Smooth muscle cell (in vitro differentiated cells): ENCODE measurements around the gene RIIAD1. TPM values are rescaled to one million over a fixed set of nuclear protein-coding genes. Genes with fewer than 3 reads are reported as not detected.

ENCODE experiments used
- DNase-seq: peaks from one replicate; lab custom pipeline; 2025; ENCODE audit not compliant: unreplicated experiment; lab: John Stamatoyannopoulos, UW
- H2AFZ ChIP-seq: fragments of 200-600 bp; sonication (generic); 2 replicates; pipeline ENCODE4 v1.6.0; 2016; ENCODE audit warnings: antibody characterized with exemption, low read depth, mild to moderate bottlenecking
- H3F3A ChIP-seq: fragments of 200-600 bp; sonication (generic); 2 replicates; pipeline ENCODE4 v1.6.0; 2017; ENCODE audit warnings: antibody characterized with exemption, low read depth
- H3K27ac ChIP-seq: fragments of 200-600 bp; sonication (generic); 2 replicates; pipeline ENCODE4 v1.5.1; 2016; ENCODE audit warnings: low read depth, mild to moderate bottlenecking
- H3K27me3 ChIP-seq: fragments of 200-600 bp; sonication (generic); 2 replicates; pipeline ENCODE4 v1.6.1; 2016; ENCODE audit warnings: low read depth, mild to moderate bottlenecking
- H3K36me3 ChIP-seq: fragments of 200-600 bp; sonication (generic); 2 replicates; pipeline ENCODE4 v1.5.1; 2016; ENCODE audit warnings: low read depth
- H3K4me1 ChIP-seq: fragments of 200-600 bp; sonication (generic); 2 replicates; pipeline ENCODE4 v1.5.1; 2016; ENCODE audit warnings: low read depth
- H3K4me2 ChIP-seq: fragments of 200-600 bp; sonication (generic); 2 replicates; pipeline ENCODE4 v1.6.0; 2016; ENCODE audit warnings: mild to moderate bottlenecking
- H3K4me3 ChIP-seq: fragments of 200-600 bp; sonication (generic); 2 replicates; pipeline ENCODE4 v1.5.1; 2016; ENCODE audit warnings: mild to moderate bottlenecking
- H3K79me2 ChIP-seq: fragments of 200-600 bp; sonication (generic); 2 replicates; pipeline ENCODE4 v1.6.0; 2016; ENCODE audit warnings: low read depth, mild to moderate bottlenecking
- H3K9ac ChIP-seq: fragments of 200-600 bp; sonication (generic); 2 replicates; pipeline ENCODE4 v1.6.0; 2016; ENCODE audit warnings: low read depth
- H3K9me3 ChIP-seq: fragments of 200-600 bp; sonication (generic); replicated peaks from 2 replicates; pipeline ENCODE4 v1.5.1; 2016; ENCODE audit warnings: low read depth
- H4K20me1 ChIP-seq: fragments of 200-600 bp; sonication (generic); 2 replicates; pipeline ENCODE4 v1.6.0; 2016; ENCODE audit warnings: low read depth
- WGBS: methylation state at CpG from one replicate; pipeline ENCODE4 v1.1.7; 2016; ENCODE audit warnings: low lambda C conversion rate; 5-methylcytosine and 5-hydroxymethylcytosine counted together
- polyA plus RNA-seq: library from polyadenylated mRNA; unstranded; fragments of >200 nt; fragmentation: Nextera tagmentation; extraction: Ambion mirVana; gene quantifications from 2 replicates; pipeline ENCODE4 v1.2.1, GENCODE V29; 2016
- total RNA-seq: library from RNA; depleted of rRNA; stranded (reverse); fragments of >200 nt; gene quantifications from 2 replicates; pipeline ENCODE4 v1.2.3, GENCODE V29; 2014
- TF ChIP-seq, protein P1 (sequence below): fragments of 200-600 bp; sonication (generic); IDR thresholded peaks from 2 replicates; pipeline ENCODE4 v1.5.1; 2017; ENCODE audit warnings: borderline replicate concordance, mild to moderate bottlenecking, antibody characterized with exemption; ENCODE audit not compliant: insufficient read depth, poor library complexity, severe bottlenecking

The RIIAD1 gene
- total and polyA plus RNA-seq, 2 experiments from 2014 or later, result not detected

DNA sequence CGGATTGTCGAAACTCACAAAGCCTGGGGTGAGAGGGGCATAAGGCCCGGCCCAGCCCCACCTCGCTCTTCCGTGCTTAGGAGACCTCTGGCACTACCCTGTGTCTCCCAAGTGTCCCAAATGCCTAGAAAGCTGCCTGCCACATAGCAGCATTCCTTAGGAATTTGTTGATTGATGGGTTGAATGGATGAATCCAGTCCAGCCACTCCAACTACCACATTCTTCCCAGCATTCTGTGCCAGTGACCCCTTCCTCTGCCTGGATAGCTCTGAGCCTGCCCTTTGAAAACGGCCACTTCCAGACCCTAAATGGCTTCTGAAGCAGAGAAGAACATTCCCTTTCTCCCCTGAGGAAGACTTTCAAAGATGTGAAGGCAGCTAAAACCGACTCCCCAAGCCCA lies 16.2 kb upstream of the RIIAD1 start:
- H3K4me3 ChIP-seq, result no peak overlapping the region
- H3K36me3 ChIP-seq, result peaks cover under 1% of the 10 kb centered on the region
- H3K79me2 ChIP-seq, result no peaks in the 10 kb centered on the region
- no peaks in the 10 kb centered on the region for H3K9me3 ChIP-seq
- WGBS, result 91% methylated on average over 7 of the region's 7 CpGs
- H3K4me1 ChIP-seq, result no peaks in the 10 kb centered on the region
- no peak overlapping the region for H3K9ac ChIP-seq
- TF ChIP-seq, protein P1, sequence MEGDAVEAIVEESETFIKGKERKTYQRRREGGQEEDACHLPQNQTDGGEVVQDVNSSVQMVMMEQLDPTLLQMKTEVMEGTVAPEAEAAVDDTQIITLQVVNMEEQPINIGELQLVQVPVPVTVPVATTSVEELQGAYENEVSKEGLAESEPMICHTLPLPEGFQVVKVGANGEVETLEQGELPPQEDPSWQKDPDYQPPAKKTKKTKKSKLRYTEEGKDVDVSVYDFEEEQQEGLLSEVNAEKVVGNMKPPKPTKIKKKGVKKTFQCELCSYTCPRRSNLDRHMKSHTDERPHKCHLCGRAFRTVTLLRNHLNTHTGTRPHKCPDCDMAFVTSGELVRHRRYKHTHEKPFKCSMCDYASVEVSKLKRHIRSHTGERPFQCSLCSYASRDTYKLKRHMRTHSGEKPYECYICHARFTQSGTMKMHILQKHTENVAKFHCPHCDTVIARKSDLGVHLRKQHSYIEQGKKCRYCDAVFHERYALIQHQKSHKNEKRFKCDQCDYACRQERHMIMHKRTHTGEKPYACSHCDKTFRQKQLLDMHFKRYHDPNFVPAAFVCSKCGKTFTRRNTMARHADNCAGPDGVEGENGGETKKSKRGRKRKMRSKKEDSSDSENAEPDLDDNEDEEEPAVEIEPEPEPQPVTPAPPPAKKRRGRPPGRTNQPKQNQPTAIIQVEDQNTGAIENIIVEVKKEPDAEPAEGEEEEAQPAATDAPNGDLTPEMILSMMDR, result no peak
- no peaks in the 10 kb centered on the region for H4K20me1 ChIP-seq
- no peak overlapping the region for H2AFZ ChIP-seq
- no peak overlapping the region for H3K4me2 ChIP-seq
- H3F3A ChIP-seq, result no peaks in the 10 kb centered on the region
- DNase-seq, result no peak
- H3K27me3 ChIP-seq, result no peaks in the 10 kb centered on the region
- H3K27ac ChIP-seq, result no peak overlapping the region

DNA sequence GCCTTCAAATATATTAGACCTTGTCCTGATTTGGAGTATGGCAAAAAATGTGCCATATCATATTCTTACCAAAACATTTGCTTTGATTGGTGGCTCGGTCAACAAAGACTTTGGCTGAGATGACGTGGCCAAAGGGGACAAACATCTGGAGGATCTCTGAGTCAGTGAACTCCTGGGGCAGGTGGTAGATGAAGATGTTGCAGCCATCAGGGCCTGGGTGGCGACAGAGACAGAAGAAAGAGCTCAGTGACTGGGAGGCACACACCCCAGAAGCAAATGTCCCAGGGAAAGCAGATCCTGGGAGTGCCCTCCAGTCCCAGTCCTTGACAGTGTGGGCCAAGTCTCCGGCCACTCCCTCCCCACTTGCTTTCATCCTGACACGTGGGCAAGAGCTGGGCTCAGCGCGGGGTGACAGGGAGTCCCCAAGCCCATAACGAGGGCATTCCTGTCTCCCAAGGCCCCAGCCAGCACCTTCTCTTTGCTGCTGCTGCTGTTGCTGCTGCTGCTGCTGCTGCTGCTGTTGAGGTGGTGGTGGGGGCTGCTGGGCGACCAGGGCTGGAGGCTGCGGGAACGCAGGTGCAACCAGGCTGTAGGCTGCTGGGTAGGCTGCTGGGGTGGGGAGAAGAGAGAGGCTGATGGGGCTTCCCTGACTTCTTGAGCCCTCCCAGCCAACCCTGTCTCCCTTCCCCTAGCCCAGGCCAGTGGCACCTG lies 15.4 kb upstream of the RIIAD1 start:
- Histone ChIP-seq H3K79me2 (no peaks in the 10 kb centered on the region), H3K9me3 (no peaks in the 10 kb centered on the region), H3K9ac (no peak overlapping the region), H3K4me1 (no peaks in the 10 kb centered on the region), H3K27me3 (no peaks in the 10 kb centered on the region), H3K4me3 (no peak overlapping the region), H3F3A (no peaks in the 10 kb centered on the region), H3K27ac (no peak overlapping the region), H4K20me1 (no peaks in the 10 kb centered on the region), H3K4me2 (no peak overlapping the region), H2AFZ (no peak overlapping the region), H3K36me3 (no peaks in the 10 kb centered on the region)
- 92% methylated on average over 11 of the region's 11 CpGs for WGBS
- TF ChIP-seq, protein P1, result no peak
- DNase-seq, result no peak

DNA sequence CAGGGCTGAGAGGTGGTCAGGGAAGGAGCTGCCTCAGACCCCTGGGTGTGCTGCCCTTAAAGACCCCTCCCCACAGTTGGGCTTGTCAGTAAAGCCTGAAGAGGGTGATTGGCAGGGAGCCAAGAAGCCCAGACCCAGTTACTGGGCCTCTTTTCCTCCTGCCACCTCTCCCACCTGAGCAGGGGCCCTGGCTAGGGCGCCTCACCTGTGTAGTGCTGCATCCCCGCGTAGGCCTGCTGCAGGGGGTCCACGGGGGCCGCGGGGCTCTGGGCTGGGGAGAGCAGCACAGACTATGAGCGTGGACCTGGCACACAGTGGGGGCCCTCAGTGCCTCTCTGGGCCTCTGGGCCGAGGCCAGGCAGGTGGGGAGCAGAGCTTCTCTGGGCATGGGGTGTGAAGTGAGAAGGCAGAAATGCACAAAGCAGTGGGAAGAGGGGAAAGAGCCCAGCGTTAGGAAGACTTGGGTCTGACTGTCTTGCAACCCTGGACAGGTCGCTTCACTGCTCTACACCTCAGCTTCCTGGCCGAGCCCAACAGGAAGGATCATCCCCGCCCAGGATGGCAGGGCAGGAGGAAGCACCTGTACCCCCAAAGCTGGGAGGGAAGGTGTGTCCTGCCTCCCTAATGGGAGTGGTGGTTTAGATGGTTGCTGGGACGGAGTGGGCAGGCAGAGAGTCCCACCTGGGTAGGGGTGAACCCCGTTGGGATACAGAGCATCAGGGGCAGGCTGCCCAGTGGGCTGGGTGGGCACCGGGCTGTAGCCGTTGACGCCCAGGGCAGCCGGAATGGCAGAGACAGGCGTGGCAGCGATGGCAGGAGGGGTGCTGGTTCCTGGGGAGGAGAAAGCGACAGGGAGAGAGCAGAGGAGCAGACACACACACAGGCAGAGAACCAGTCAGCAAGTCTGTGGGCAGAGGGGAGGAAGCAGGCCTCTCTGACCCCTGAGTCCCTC lies 14.6 kb upstream of the RIIAD1 start:
- DNase-seq, result no peak
- Histone ChIP-seq H3K4me1 (no peaks in the 10 kb centered on the region), H3K4me2 (no peak overlapping the region), H3K9ac (no peak overlapping the region), H3K27me3 (no peaks in the 10 kb centered on the region), H3K27ac (no peak overlapping the region), H3F3A (no peaks in the 10 kb centered on the region), H3K79me2 (no peaks in the 10 kb centered on the region), H4K20me1 (no peaks in the 10 kb centered on the region), H3K4me3 (no peak overlapping the region), H3K36me3 (no peaks in the 10 kb centered on the region), H2AFZ (no peak overlapping the region), H3K9me3 (no peaks in the 10 kb centered on the region)
- 91% methylated on average over 20 of the region's 21 CpGs for WGBS
- TF ChIP-seq, protein P1, result no peak
